MM.1S (cell line): ENCODE results near the gene EREG.

Experiments used
- DNase-seq: peaks from one replicate; pipeline ENCODE4 v3.0.0-alpha.2; 2015
- H2AFZ ChIP-seq: fragments of 300-600 bp; sonication (generic); 2 replicates; pipeline ENCODE4 v1.6.0; 2016; ENCODE audit warnings: antibody characterized with exemption, low read length
- H3F3A ChIP-seq: fragments of 300-600 bp; sonication (generic); 2 replicates; pipeline ENCODE4 v1.6.1; 2016; ENCODE audit warnings: mild to moderate bottlenecking, antibody characterized with exemption, low read length, moderate library complexity, mixed read lengths; ENCODE audit not compliant: insufficient read depth
- H3K27ac ChIP-seq: fragments of 300-600 bp; sonication (generic); 2 replicates; pipeline ENCODE4 v1.5.1; 2016; ENCODE audit warnings: mild to moderate bottlenecking, low read length
- H3K27me3 ChIP-seq: fragments of 300-600 bp; sonication (generic); replicated peaks from 2 replicates; pipeline ENCODE4 v1.6.0; 2016; ENCODE audit warnings: low read length; ENCODE audit not compliant: insufficient read depth
- H3K36me3 ChIP-seq: fragments of 300-600 bp; sonication (generic); replicated peaks from 2 replicates; pipeline ENCODE4 v1.6.1; 2016; ENCODE audit warnings: mild to moderate bottlenecking, low read length, mixed read lengths; ENCODE audit not compliant: insufficient read depth
- H3K4me1 ChIP-seq: fragments of 300-600 bp; sonication (generic); 2 replicates; pipeline ENCODE4 v1.6.1; 2016; ENCODE audit warnings: low read length, mixed read lengths
- H3K4me2 ChIP-seq: fragments of 300-600 bp; sonication (generic); 2 replicates; pipeline ENCODE4 v1.6.0; 2016; ENCODE audit warnings: low read depth, low read length
- H3K4me3 ChIP-seq: fragments of 300-600 bp; sonication (generic); 2 replicates; pipeline ENCODE4 v1.5.1; 2016; ENCODE audit warnings: low read length, mixed read lengths
- H3K79me2 ChIP-seq: fragments of 300-600 bp; sonication (generic); 2 replicates; pipeline ENCODE4 v1.6.1; 2016; ENCODE audit warnings: mixed run types, low read length, mixed read lengths
- H3K9ac ChIP-seq: fragments of 300-600 bp; sonication (generic); 2 replicates; pipeline ENCODE4 v1.6.1; 2016; ENCODE audit warnings: low read length, mixed read lengths
- H3K9me2 ChIP-seq: fragments of 300-600 bp; sonication (generic); replicated peaks from 2 replicates; pipeline ENCODE4 v1.6.1; 2016; ENCODE audit warnings: mild to moderate bottlenecking, low read length, mixed read lengths; ENCODE audit not compliant: insufficient read depth
- H3K9me3 ChIP-seq: fragments of 300-600 bp; sonication (generic); replicated peaks from 2 replicates; pipeline ENCODE4 v1.6.1; 2016; ENCODE audit warnings: mild to moderate bottlenecking, low read length, mixed read lengths; ENCODE audit not compliant: insufficient read depth
- H4K20me1 ChIP-seq: fragments of 300-600 bp; sonication (generic); 2 replicates; pipeline ENCODE4 v1.6.1; 2016; ENCODE audit warnings: mild to moderate bottlenecking, low read length, moderate library complexity, mixed read lengths; ENCODE audit not compliant: insufficient read depth
- CTCF ChIP-seq: fragments of 300-600 bp; sonication (generic); IDR thresholded peaks from 2 replicates; pipeline ENCODE4 v1.5.1; 2016; ENCODE audit warnings: antibody characterized with exemption, low read length, mixed read lengths
- EZH2 ChIP-seq: fragments of 300-600 bp; sonication (generic); optimal IDR thresholded peaks from 2 replicates; pipeline ENCODE3; 2017; ENCODE audit warnings: low read depth, mild to moderate bottlenecking, antibody characterized with exemption, low read length, mixed read lengths
- EZH2phosphoT487 ChIP-seq: fragments of 300-600 bp; sonication (generic); IDR thresholded peaks from 2 replicates; pipeline ENCODE4 v1.6.1; 2018; ENCODE audit warnings: antibody characterized with exemption, low read length

EREG gene

GRCh38 chr4:74386159-74386558 is 21.2 kb downstream of the EREG start:
- H3K27me3 ChIP-seq, result no peaks in the 10 kb centered on the region
- TF ChIP-seq CTCF (no peak), EZH2phosphoT487 (no peak), EZH2 (no peak)
- no peak overlapping the region for H3K4me3 ChIP-seq
- H3K9ac ChIP-seq, result no peak overlapping the region
- H3K79me2 ChIP-seq, result no peaks in the 10 kb centered on the region
- no peaks in the 10 kb centered on the region for H3K9me3 ChIP-seq
- H4K20me1 ChIP-seq, result no peaks in the 10 kb centered on the region
- H3K9me2 ChIP-seq, result no peaks in the 10 kb centered on the region
- no peaks in the 10 kb centered on the region for H3F3A ChIP-seq
- no peaks in the 10 kb centered on the region for H3K4me1 ChIP-seq
- no peak for DNase-seq
- no peak overlapping the region for H3K4me2 ChIP-seq
- no peak overlapping the region for H3K27ac ChIP-seq
- no peaks in the 10 kb centered on the region for H3K36me3 ChIP-seq
- no peak overlapping the region for H2AFZ ChIP-seq

GRCh38 chr4:74387790-74388189 is 22.8 kb downstream of the EREG start:
- no peak for DNase-seq
- H3K9ac ChIP-seq, result no peak overlapping the region
- no peaks in the 10 kb centered on the region for H3F3A ChIP-seq
- no peaks in the 10 kb centered on the region for H3K9me2 ChIP-seq
- TF ChIP-seq EZH2phosphoT487 (no peak), CTCF (no peak), EZH2 (no peak)
- H3K4me1 ChIP-seq, result no peaks in the 10 kb centered on the region
- H4K20me1 ChIP-seq, result no peaks in the 10 kb centered on the region
- H3K4me3 ChIP-seq, result no peak overlapping the region
- no peaks in the 10 kb centered on the region for H3K27me3 ChIP-seq
- no peaks in the 10 kb centered on the region for H3K79me2 ChIP-seq
- no peaks in the 10 kb centered on the region for H3K9me3 ChIP-seq
- no peak overlapping the region for H3K27ac ChIP-seq
- H3K4me2 ChIP-seq, result no peak overlapping the region
- H2AFZ ChIP-seq, result no peak overlapping the region
- no peaks in the 10 kb centered on the region for H3K36me3 ChIP-seq

- no peaks in the 10 kb centered on the region for H3K9me2 ChIP-seq
- no peaks in the 10 kb centered on the region for H3K27me3 ChIP-seq
Observed at GRCh38 chr4:74389494-74389893, 24.5 kb downstream of the EREG start.

More at GRCh38 chr4:74389494-74389893, 24.5 kb downstream of the EREG start:
- Histone ChIP-seq H3K4me2 (no peak overlapping the region), H3K4me3 (no peak overlapping the region), H2AFZ (no peak overlapping the region), H3K9ac (no peak overlapping the region), H3K4me1 (no peaks in the 10 kb centered on the region; the same call in 1 of the 2 replicates), H3K9me3 (no peaks in the 10 kb centered on the region), H3F3A (no peaks in the 10 kb centered on the region), H3K36me3 (no peaks in the 10 kb centered on the region), H3K27ac (no peak overlapping the region), H3K79me2 (no peaks in the 10 kb centered on the region), H4K20me1 (no peaks in the 10 kb centered on the region)
- no peak for TF ChIP-seq CTCF
- no peak for TF ChIP-seq EZH2phosphoT487
- no peak for TF ChIP-seq EZH2
- DNase-seq, result no peak
